NB4 (cell line): ENCODE results near the gene HINT2.

Experiments
- DNase-seq: peaks from one replicate; pipeline ENCODE4 v3.0.0; 2010; ENCODE audit warnings: low read depth
- H3K4me3 ChIP-seq: one replicate; pipeline ENCODE4 v1.5.1; 2011; ENCODE audit warnings: mild to moderate bottlenecking, low read depth, low read length, moderate library complexity
- MYC ChIP-seq: IDR thresholded peaks from 2 replicates; pipeline ENCODE4 v1.6.1; 2011; ENCODE audit warnings: low read depth, low read length
- POLR2A ChIP-seq: IDR thresholded peaks from 2 replicates; pipeline ENCODE4 v1.6.1; 2011; ENCODE audit warnings: mild to moderate bottlenecking; ENCODE audit not compliant: insufficient read length; ENCODE audit errors: extremely low read depth
- TF ChIP-seq, protein P1 (sequence below): IDR thresholded peaks from one replicate; pipeline ENCODE4 v1.5.1; 2012; ENCODE audit warnings: low read depth, low read length
- TF ChIP-seq, protein P2 (sequence below): IDR thresholded peaks from 2 replicates; pipeline ENCODE4 v1.6.1; 2011; ENCODE audit warnings: low read depth, low read length

Gene HINT2

DNA sequence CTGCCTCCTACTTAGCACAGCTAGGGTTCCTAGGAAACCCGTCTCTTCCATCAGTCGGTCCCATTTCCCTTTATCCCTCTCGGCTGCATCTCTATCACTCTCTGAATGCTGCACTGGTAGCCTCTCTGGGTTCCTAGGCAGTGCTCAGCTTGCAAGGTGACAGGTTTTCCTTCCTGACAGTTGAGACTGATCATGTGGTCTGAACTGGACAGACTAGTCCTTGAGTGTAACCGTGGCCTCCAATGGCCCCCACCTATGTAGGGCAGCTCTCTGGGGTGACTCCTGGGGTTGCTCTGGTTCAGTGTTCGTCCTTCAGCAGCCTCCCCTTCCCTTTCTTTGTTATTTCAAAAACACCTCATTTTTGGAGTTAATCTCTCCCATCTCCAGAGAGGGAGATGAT lies 18.0 kb upstream of the HINT2 start:
- DNase-seq = no peak
- H3K4me3 ChIP-seq = no peak overlapping the region
- TF ChIP-seq MYC (no peak), POLR2A (no peak)
- TF ChIP-seq, protein P1, sequence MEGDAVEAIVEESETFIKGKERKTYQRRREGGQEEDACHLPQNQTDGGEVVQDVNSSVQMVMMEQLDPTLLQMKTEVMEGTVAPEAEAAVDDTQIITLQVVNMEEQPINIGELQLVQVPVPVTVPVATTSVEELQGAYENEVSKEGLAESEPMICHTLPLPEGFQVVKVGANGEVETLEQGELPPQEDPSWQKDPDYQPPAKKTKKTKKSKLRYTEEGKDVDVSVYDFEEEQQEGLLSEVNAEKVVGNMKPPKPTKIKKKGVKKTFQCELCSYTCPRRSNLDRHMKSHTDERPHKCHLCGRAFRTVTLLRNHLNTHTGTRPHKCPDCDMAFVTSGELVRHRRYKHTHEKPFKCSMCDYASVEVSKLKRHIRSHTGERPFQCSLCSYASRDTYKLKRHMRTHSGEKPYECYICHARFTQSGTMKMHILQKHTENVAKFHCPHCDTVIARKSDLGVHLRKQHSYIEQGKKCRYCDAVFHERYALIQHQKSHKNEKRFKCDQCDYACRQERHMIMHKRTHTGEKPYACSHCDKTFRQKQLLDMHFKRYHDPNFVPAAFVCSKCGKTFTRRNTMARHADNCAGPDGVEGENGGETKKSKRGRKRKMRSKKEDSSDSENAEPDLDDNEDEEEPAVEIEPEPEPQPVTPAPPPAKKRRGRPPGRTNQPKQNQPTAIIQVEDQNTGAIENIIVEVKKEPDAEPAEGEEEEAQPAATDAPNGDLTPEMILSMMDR = no peak
- TF ChIP-seq, protein P2, sequence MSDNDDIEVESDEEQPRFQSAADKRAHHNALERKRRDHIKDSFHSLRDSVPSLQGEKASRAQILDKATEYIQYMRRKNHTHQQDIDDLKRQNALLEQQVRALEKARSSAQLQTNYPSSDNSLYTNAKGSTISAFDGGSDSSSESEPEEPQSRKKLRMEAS = no peak

DNA sequence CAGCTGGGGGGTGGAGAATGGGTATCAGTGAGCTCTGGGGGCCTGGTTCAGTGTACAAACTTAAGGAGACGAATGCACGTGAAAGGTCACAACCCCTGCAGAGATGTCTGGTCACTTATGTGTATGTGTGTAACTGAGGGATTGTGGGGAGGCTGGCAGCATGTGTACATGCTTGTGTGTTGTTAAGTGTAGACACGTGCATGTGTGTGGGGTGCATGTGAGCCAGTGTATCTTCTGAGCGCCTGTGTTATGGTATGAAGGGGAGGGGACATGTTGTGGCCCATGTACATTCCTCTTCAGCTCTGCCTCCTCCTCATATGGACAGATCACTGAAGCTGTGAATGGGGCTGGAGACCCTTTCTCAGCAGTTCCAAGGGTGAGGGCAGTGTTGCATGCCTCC lies 16.2 kb upstream of the HINT2 start:
- DNase-seq = no peak
- no peak for TF ChIP-seq POLR2A
- no peak for TF ChIP-seq MYC
- TF ChIP-seq, protein P1 = no peak
- TF ChIP-seq, protein P2 = no peak
- no peak overlapping the region for H3K4me3 ChIP-seq

DNA sequence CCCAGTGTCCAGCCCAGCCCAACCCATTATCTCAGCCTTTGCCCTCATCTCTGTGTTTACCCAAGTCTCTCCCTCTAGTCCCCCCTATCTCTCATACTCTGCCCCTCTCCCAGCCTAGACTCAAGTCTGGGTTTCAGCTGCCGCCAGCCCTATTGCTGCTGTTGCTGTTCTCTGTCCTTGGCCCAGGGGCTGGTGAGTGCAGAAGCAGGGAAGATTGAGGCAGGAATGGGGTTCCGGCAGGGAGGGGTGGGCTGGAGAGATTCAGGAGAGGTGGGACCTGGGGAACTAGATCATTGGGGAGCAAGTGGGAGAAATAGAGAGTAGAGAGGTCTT lies 14.9 kb upstream of the HINT2 start:
- TF ChIP-seq, protein P1 = no peak
- no peak for TF ChIP-seq MYC
- no peak for TF ChIP-seq POLR2A
- TF ChIP-seq, protein P2 = no peak
- no peak for DNase-seq
- no peak overlapping the region for H3K4me3 ChIP-seq

DNA sequence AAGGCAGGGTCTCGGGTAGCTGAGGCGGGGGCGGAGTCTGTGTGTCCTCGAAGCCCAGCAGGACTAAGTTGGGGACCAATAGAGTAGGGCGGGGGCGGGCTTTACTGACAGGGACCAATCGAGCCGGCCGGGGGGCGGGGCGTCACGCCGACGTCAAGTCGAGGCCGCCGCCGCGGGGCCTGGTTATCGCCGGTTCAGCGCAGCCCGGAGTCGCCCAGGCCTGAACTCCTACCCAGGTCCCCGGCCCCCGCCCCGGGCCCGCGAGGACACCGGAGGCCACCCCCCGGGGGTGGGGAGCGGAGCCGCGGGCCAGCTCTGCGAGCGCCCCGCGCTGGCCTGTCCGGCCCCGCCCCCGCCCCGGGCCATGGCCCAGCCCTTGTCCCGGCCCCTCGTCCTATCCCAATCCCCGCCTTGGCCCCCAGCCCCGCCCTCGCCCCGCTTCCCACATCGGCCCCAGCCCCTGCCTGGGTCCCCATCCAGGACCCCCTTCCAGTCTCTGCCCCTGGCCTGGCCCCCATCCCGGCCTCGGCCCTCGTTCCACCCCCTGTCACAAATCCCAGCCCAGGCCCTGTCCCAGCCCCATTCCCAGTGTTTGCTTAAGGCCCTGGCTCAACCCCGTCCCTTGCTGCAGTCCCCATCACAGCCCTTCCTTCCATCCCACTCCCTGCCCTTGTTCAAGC lies 14.4 kb upstream of the HINT2 start, which contains the start of gene TMEM8B:
TSS of gene TMEM8B (plus strand) at position 145 of the 680 bp plus-strand sequence. CDS start at position 365, 220 bp downstream.
- H3K4me3 ChIP-seq = peak within 1 kb of the TSS; percentile 53
- peak; percentile 24 for TF ChIP-seq POLR2A
- TF ChIP-seq, protein P2 = no peak
- TF ChIP-seq MYC = no peak
- TF ChIP-seq, protein P1 = no peak
- peak; percentile 84 for DNase-seq

DNA sequence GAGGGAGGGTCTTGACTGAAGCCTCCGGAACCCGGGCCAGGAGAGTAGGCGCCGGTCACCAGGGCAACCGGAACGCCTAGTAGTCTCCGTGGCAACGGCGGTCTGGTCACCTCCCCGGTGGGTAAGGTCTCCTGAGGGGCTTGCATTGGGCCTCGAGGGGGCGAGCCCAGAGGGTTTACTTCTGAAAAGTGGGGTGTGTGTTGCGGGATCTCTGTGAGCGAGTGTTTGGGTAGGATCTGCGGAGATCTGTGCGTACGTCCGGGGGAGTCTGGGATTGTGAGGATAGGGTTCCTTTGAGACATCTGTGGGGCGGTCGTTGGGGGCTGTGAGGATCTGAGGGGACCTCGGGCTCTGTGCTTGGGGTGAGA lies 13.9 kb upstream of the HINT2 start, which contains the start of gene FAM221B:
TSS of gene FAM221B (minus strand) at position 17 of the 368 bp plus-strand sequence. CDS start 2,571 bp downstream, outside the sequence.
- DNase-seq = no peak
- H3K4me3 ChIP-seq = peak within 1 kb of the TSS; percentile 53
- TF ChIP-seq POLR2A (no peak), MYC (no peak)
- TF ChIP-seq, protein P2 = no peak
- TF ChIP-seq, protein P1 = no peak
